AG10803 (cell line): Measurements from ENCODE around the gene TMEM63C.

Experiments
- DNase-seq: peaks from one replicate; pipeline ENCODE4 v3.0.0; 2010; ENCODE audit warnings: low read depth
- H3K4me3 ChIP-seq: 2 replicates; pipeline ENCODE4 v1.5.1; 2011; ENCODE audit warnings: mild to moderate bottlenecking, low read length, control low read depth
- TF ChIP-seq, protein P1 (sequence below): conservative IDR thresholded peaks from 2 replicates; pipeline ENCODE4 v1.5.1; 2011; ENCODE audit warnings: mild to moderate bottlenecking, low read length, control low read depth, inconsistent platforms

The TMEM63C gene

GRCh38 chr14:77306851-77307496, 125.4 kb downstream of the TMEM63C start:
- H3K4me3 ChIP-seq: no peak overlapping the region
- TF ChIP-seq, protein P1, sequence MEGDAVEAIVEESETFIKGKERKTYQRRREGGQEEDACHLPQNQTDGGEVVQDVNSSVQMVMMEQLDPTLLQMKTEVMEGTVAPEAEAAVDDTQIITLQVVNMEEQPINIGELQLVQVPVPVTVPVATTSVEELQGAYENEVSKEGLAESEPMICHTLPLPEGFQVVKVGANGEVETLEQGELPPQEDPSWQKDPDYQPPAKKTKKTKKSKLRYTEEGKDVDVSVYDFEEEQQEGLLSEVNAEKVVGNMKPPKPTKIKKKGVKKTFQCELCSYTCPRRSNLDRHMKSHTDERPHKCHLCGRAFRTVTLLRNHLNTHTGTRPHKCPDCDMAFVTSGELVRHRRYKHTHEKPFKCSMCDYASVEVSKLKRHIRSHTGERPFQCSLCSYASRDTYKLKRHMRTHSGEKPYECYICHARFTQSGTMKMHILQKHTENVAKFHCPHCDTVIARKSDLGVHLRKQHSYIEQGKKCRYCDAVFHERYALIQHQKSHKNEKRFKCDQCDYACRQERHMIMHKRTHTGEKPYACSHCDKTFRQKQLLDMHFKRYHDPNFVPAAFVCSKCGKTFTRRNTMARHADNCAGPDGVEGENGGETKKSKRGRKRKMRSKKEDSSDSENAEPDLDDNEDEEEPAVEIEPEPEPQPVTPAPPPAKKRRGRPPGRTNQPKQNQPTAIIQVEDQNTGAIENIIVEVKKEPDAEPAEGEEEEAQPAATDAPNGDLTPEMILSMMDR: no peak
- peak; percentile 68 for DNase-seq
